Measurements from ENCODE around the gene ARAP2.

Gene ARAP2

GRCh38 chr4:36099509-36099908 lies 144.8 kb downstream of the ARAP2 start:
- DNase-seq, result no peak

DNA sequence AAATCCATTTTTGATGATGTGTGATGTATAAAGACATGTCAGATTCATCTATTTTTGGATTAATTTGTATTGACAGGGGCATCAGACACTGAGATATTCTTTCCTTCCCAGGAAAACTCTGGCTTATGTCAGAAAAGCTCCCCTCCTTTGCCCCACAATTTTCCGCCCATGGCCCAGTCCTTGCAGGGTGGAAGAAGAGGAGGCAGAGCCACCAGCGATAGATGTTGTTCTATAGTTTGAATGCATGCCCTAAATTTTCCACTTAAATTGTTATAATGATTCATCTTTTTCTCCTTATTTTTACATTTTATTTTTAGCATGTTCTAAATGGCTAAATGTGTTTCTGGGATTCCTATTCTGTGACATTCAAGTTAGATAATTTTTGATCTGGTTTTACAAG lies 149.3 kb downstream of the ARAP2 start:
- no peak for DNase-seq

DNA sequence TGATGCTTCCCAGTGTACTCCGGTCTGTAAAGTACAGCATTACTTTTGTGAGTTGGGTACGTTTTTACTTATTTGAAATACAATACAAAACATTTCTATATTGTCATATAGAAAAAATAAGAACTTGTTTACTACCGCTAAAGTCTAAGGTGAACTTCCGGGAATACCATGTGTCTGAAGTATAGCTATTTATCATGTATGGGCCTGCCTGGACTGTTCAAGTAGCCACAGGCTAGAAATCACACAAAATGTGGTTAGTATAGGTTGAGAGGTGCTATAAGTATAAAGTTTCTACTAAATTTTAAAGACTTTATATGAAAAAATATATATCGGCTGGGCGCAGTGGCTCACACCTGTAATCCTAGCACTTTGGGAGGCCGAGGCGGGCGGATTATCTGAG lies 152.3 kb downstream of the ARAP2 start:
- no peak for DNase-seq

DNA sequence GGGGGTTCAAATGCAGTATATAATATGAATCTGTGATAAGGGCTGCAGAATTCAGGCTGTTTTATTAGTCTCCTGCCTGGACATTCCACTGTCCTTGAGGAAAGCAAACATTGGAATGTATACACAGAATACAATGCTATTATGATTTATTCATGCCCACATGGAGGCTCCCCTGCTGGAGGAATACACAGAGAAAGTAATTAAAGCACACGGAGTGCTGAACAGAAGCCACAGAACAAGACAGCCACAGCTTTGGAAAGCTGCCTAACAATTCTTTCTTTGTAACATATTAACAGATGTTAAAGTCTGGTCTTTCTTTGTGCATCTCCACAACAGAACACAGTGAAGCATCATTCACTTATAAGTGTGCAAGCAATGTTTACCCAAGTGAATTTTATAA lies 155.8 kb downstream of the ARAP2 start:
- DNase-seq, result no peak

DNA sequence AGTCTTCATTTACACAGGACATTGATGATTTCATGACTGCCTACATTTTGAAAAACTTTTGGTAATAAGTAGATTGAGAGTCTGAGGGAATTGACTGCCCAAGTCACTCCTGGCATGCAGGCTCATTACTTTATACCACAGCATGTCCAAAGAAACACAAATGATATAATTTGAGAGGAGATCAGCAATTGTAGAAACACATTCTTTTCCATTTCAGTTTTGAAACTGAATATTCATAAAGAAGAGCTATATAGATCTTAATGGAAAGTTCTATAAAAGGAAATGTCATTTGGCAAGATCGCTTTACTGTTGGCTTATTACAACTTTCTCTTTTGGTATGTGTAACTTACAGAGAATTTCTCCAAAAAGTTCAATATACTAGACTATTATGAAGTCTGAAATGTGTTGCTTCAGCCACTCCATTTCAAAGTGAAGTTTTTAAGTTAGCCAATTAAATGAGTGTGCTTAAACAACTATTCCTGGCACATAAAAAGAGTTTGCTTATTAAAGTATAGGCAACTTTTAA lies 158.0 kb downstream of the ARAP2 start:
- no peak for DNase-seq

DNA sequence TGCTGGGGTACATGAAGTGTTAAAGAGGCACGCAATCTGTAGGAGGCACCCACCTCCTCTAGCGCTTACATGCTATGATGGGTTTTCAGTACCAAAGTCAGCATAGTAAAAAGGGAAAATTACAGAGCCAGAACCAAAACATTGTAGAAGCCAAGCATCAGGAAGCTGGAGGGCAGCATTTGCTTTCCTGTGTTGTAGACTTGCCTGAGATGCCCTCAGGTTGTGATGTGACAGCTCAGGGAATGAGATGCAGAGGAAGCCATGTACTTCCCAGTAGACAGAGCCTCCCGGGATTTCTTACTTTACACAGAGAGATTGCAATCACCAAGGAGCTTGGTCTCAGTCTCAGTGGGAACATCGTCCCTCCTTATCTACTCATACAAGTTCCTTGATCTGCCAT lies 161.5 kb downstream of the ARAP2 start:
- no peak for DNase-seq

- DNase-seq, result no peak
Measured at GRCh38 chr4:36081185-36081584, 163.1 kb downstream of the ARAP2 start.

- DNase-seq, result no peak
Measured at GRCh38 chr4:36079666-36080065, 164.6 kb downstream of the ARAP2 start.

- DNase-seq, result no peak
Measured at GRCh38 chr4:36078319-36078718, 166.0 kb downstream of the ARAP2 start.

GRCh38 chr4:36072529-36072928 lies 171.8 kb downstream of the ARAP2 start:
- no peak for DNase-seq

- no peak for DNase-seq
Measured at GRCh38 chr4:36067116-36067515, 177.2 kb downstream of the ARAP2 start.

DNA sequence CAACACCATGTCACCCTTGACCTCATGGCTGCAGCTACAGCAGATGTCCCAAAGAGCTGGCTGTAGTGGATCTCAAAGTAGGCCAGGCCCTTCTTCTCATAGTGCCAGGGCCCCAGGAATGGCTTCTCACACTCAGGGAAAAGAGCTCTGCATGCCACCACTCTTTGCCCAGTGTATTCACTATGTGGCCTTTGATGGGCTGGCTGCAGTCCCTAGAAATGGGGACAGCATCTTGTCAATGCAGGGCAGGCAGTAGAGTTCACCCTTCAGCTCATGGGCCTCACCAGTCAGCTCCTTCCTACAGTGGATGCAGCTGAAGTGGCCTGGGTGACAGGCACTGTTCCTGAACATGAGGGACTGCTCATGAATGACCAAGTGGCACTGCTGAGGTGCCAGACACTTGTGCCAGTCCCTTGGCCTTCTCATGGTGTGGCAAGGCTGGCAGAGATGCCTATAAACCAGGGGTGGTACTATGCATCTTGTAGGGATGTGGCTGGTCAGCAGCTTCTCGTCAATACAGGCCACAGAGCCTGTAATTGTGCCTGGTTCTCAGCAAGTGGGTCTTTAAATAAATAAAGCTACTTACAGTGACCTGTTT lies 178.9 kb downstream of the ARAP2 start:
- no peak for DNase-seq

- DNase-seq, result no peak
Measured at GRCh38 chr4:36064117-36064516, 180.2 kb downstream of the ARAP2 start.

GRCh38 chr4:36056136-36056535 lies 188.2 kb downstream of the ARAP2 start:
- no peak for DNase-seq

DNA sequence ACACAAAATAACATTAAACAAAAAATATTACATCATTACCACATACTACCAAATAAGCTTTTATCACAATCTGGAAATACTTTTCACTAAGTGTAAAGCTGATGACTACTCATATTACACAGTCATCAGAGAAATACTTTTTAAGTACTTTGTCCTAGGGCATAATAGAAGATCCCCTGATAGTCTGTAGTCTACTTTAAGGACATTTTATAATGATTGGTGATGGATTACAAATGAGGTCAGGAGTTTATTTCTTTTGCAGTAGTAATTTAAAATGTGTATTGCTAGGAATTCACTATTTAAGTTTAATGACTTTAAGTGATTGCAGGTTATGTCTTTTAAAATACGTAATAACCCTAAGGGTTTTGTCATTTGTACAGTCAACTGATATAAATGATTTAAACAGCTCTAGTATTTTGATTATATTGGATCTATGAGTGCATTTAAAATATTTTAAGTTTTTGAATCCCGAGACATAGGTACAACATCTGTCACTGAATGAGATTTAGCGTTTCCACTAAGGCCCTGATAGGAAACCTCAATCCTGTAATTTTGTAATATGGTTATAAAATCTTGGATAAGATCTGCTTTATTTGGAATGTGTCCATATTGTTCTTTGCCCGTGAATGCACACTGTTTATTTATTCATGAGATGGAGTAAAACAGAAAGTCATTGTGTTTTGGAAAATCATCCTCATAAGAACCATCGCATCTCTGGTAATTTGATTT lies 189.5 kb downstream of the ARAP2 start:
- DNase-seq, result no peak

DNA sequence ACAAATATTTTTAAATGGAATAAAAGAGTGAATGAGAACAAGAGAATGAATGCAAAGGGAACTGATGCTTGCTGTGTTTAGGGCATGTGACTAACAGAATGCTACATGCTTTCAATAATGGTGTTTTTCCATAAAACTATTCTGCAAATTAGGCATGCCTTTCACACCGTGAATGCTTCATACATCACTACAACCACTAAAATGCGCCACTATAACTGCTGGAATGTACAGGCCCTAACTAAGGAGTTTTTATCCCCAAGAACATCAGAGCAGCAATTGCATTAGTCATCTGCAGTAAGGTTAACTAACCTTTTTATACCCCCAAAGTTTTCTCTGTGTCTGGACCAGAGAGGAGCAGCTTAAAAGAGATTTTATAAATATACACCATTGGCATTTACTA lies 190.4 kb downstream of the ARAP2 start:
- DNase-seq, result no peak

- DNase-seq, result no peak
Measured at GRCh38 chr4:36051634-36052033, 192.7 kb downstream of the ARAP2 start.

- no peak for DNase-seq
Measured at GRCh38 chr4:36046026-36046425, 198.3 kb downstream of the ARAP2 start.

GRCh38 chr4:36043901-36044300 lies 200.4 kb downstream of the ARAP2 start:
- no peak for DNase-seq

DNA sequence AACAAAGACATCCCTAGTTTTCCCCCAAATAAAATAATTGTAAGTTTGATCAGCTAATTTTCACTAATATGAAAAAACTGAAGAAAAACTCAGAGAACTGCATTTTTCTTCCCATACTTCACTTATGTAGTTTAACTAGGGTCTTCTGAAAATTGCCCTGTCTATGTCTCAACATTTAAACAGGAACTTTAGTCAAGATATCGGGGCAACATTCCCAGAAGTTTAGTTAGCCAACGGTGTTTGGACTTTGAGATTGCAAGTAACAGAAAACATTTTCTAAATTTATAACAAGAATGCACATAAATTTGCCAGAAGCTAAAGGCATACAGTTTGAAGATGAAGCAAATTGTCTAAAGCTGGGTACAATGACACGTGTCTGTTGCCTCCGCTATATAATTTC lies 201.1 kb downstream of the ARAP2 start:
- DNase-seq, result no peak

GRCh38 chr4:36042122-36042970 lies 202.0 kb downstream of the ARAP2 start:
- DNase-seq, result no peak

DNA sequence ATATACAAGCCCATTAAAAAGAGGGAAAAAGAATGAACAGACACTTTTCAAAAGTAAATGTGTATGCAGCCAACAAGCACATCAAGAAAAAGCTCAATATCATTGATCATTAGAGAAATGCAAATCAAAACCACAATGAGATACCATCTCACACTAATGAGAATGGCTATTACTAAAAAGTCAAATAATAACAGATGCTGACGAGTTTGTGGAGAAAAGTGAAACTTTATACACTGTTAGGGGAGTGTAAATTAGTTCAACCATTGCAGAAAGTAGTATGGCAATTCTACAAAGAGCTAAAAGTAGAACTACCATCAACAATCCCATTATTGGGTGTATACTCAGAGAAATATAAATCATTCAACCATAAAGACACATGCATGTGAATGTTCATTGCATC lies 203.0 kb downstream of the ARAP2 start:
- no peak for DNase-seq

DNA sequence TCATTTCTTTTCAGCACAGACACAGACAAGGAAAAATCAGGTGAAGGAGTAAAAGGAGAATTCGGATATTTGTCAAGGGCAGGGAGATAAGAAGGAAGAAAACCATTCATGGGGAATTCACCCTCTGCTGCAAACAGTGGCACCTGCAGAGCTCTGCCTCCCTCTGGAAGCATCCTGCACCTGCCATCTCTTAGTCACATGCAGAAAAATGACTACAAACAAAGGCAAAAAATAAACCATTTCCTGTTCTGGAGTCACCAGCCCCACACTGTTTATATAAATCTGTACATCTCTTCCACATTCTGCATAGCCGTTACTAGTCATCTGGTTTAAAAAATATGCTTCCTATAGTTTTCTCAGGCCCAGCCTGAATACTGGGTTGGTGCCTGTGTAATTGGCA lies 205.3 kb downstream of the ARAP2 start:
- no peak for DNase-seq

- no peak for DNase-seq
Measured at GRCh38 chr4:36038491-36038890, 205.8 kb downstream of the ARAP2 start.
